Ovary (tissue), 3 donors: ENCODE data around the gene CTNND2.

Source experiments
- CTCF ChIP-seq, 3 donors: fragments of 450-650 bp in 2 of 3; fragments of 200-600 bp in 1 of 3; IDR thresholded peaks; one replicate each; pipeline versions ENCODE4 v1.5.1 to v1.8.0; 2016 to 2022; ENCODE audit warnings: antibody characterized with exemption in 3 of 3, mild to moderate bottlenecking in 1 of 3
- POLR2A ChIP-seq: fragments of 450-650 bp; IDR thresholded peaks from one replicate; pipeline ENCODE4 v1.6.1; 2017; ENCODE audit warnings: antibody characterized with exemption, mild to moderate bottlenecking, moderate library complexity
- donor health status: DM: no; HTN: no; CAD: no.

GRCh38 chr5:11560915-11561697 is 343.1 kb downstream of the CTNND2 start:
- TF ChIP-seq CTCF (IDR thresholded peaks at IDR 0.05), result no peak
- TF ChIP-seq POLR2A, result no peak
